HG03460 (cell line): ENCODE measurements around the gene CRACDL.

Source experiments
- ATAC-seq: cut with Tn5 transposase; IDR thresholded peaks from one replicate; pipeline ENCODE4 v1.9.1; 2021; ENCODE audit not compliant: unreplicated experiment

CRACDL gene

GRCh38 chr2:98826856-98827255 lies 109.2 kb downstream of the CRACDL start:
- ATAC-seq = no peak

GRCh38 chr2:98825858-98826257 lies 110.2 kb downstream of the CRACDL start:
- no peak for ATAC-seq

GRCh38 chr2:98825404-98825803 lies 110.6 kb downstream of the CRACDL start:
- no peak for ATAC-seq

DNA sequence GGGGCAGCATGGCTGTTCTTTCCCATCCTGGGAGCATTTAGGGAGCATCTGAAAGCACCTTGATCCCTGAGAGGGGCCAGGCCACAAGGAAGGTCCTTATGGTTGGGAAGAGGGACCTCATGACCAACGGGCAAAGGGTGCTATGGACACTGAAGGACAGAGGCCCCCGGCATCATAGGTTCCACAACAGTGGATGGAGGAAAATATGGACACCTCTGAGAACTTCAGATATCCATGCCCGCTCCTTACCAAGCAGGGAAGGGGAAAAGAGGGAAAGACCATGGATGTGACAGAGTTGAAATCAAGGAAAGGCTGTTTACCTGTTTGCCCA lies 111.0 kb downstream of the CRACDL start:
- ATAC-seq = no peak

DNA sequence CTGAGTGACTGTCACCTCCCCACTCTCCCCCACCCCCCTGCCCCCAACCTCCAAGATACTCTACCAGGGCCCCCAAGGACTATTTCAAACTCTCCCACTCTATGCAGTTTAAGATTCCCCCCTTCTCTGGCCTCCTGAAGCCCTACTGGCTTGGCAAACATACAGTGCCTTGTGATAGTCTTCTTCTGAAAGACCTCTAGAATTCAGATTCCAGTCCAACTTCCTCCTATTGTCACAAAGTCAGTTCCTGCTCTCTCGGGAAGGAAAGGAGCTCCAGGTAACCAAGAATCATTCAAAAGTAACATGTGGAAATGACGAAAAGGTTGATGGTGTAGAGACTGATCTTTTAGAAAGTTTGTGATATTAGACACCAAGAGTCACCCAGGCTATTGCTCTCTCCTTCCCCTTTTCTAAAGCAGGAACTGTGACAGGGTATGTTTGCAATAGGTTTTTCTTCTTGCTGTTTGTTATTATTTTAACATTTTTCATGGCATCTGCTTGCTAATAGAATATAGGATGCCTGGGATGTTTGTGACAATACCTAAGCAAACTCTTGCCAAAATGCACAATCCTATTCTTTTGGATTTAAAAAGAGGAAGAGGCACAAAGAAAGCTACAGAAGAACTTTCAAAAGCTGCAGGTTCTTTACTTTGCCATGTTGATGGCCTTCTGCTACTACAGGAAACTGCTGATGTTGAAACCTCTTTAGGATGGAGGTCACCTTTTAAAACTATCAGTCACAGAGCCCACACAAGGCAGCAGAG lies 111.6 kb downstream of the CRACDL start:
- ATAC-seq = no peak

DNA sequence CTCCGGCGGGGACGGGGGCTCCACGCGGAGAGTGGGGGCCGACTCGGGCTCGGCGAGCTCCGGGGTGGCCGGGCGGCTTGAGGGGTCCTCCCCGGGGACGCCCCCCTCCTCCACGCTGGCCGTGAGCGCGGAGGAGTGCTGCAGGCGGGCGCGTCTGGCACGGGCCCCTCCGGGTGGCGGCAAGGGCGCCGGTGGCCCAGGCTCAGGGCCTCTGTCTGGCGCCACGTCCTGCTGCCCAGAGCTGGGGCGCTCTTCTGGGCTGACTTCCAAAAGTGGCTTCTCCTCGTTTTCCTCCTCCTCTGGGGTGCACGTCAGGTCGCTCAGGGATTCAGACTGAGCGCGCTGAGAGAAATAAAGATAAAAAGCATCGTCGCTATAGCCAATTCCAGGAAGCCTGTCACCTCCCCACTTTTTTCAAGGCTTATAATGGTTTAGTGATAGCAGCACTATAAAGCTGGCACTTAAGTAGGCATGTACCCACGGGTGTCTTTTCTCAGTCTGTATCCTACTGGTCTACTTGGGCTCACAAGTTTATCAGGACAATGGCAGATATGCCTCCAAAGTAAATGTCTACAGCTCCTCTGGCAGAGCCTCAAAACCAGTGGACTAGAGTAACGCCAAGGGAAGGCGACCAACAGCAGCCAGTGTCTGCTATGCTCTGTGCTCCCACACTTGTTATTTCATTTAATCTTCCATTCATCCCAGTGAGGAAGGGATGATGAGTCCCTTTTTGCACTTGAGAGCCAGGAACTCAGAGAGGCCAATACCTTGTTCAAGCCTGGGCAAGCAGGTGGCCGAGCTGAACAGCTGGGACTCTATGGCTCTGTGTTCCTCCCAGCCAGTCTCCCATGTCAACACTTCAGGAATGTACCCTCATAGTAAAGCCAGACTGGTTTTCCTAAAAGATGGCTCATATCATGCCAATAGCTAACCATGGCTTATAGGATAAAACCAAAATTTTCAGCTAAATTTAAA lies 112.5 kb downstream of the CRACDL start:
- ATAC-seq = no peak

GRCh38 chr2:98822301-98823164 lies 113.5 kb downstream of the CRACDL start:
- no peak for ATAC-seq

GRCh38 chr2:98821629-98822135 lies 114.3 kb downstream of the CRACDL start:
- ATAC-seq = no peak

DNA sequence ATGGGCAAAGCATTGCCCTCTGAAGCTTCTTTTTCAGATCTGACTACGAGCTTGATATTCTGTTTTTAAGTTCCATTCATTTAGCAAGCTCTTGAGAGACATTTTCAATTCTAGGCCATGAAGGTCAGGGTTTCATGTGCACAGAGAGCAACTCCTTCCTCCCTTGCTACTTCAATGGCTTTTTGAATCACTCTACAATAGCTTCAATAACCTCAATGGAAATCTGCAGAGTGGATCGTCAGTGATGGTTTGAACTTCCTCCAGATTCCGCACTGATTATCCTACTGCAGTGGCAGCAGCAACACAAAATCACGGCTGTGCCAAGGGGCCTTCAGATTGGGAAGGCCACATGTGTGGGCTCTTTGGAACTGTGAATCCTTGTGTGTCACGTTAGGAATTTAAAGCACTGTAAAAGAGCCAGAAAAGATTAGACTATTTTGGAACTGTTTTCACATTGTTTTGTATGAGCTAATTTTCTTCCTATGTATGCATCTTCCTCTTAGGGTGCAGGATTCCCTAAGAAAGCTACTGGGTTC lies 116.7 kb downstream of the CRACDL start:
- ATAC-seq = no peak

DNA sequence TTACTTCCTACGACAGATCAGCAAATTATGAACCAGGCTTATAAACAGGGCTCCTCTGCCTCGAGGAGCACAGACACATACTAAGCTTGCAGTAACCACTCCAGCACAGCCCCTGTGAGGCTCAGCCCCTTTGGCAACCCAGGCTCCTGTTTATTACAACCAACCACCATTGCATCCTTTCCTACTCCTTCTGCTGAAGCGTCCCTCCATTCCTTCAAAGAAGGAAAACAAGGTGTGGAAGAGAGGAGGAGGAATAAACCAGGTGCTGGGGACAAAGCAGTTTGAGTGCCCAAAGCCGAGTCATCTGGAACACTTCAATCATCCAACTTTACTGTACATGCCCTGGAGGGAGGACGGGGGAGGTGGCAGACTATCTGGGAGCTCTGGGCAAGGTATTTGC lies 117.9 kb downstream of the CRACDL start:
- no peak for ATAC-seq

- ATAC-seq = no peak
Measured at GRCh38 chr2:98816281-98816680, 119.7 kb downstream of the CRACDL start.

- no peak for ATAC-seq
Measured at GRCh38 chr2:98815795-98816194, 120.2 kb downstream of the CRACDL start.

GRCh38 chr2:98811766-98812165 lies 124.3 kb downstream of the CRACDL start:
- no peak for ATAC-seq

DNA sequence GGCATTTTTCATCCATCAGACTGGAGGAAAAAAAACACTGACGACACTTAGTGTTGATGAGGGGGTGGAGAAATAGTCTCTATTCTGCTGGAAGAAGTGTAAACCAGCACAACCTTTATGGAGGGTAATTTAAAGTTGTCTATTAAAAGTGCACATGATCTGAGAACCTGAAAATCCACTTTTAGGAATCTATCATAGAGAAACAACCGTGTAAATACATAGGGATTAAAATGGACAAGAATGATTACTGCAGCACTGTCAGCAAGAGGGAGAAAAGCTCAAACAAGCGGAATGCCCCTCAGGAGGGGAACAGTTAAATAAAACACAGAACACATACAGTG lies 125.5 kb downstream of the CRACDL start:
- no peak for ATAC-seq

DNA sequence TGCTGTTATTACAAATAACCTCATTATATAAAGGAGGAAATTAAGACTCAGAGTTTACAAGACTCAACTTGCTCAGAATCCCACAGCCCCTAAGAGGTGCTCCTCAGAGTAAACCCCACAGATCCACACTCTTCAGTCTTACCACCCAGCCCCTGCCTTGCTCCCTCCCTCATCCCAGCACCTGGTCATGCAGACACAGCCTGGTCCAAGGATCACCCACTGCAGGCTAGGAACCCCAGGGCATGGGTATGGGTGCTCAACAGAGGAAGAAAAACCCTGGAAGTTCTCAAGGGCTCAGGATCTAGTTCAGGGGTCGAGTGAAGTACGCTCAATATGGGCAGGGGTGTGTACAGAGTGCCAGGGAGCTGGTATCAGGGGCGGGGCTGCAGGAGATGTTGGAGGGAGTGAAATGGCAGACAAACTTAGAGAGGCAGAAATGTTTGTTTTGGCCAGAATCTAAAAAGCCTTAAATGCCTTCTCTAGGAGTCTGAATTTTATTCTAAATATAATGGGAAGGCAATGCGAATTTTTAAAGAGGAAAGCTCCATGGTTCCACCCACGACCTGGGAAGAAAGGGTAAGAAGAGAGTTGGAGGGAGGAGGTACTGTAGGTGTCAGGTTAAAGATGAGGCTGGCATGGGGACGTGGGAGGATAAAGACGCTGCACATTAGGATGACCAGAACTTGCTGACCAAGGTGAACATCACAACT lies 126.0 kb downstream of the CRACDL start:
- ATAC-seq = no peak

- ATAC-seq = no peak
Measured at GRCh38 chr2:98809116-98809515, 126.9 kb downstream of the CRACDL start.

GRCh38 chr2:98808546-98808945 lies 127.5 kb downstream of the CRACDL start:
- no peak for ATAC-seq

DNA sequence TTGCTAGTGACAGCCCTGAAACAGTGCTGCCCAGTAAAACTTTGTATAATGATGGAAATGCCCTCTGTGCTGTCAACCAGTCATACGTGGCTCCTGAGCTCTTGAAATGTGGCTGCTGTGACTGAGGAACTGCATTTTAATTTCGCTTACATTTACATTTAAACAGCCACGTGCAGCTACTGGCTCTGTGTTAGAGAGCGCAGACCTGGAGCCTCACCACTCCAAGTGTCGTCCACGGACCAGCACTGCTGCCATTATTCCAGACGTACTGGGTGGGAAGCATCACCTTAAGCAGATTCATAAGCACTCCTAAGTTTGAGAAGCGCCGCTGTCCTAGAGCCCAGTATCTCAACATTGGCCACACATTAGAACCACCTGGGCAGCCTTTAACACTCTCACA lies 128.1 kb downstream of the CRACDL start:
- ATAC-seq = no peak

GRCh38 chr2:98807221-98807620 lies 128.8 kb downstream of the CRACDL start:
- ATAC-seq = no peak

GRCh38 chr2:98806236-98806697 lies 129.8 kb downstream of the CRACDL start:
- ATAC-seq = no peak
